ENCODE data around the gene AKIRIN1. TPM values are rescaled to one million over a fixed set of nuclear protein-coding genes. Genes with fewer than 3 reads are reported as not detected.

Gene AKIRIN1
- total RNA-seq, 1 donor from 2014 or later: 29.6 TPM

GRCh38 chr1:38991638-38992411, 749 bp downstream of the AKIRIN1 start:
- Histone ChIP-seq H3K9me3 (no peaks in the 10 kb centered on the region), H3K36me3 (no peaks in the 10 kb centered on the region), H3K4me1 (peaks cover 0 to 3% of the 10 kb centered on the region in 2 donors), H3K4me3 (peak overlapping the region; percentile 82), H3K27ac (peak overlapping the region; percentile 88 to 89), H3K27me3 (no peaks in the 10 kb centered on the region)
- peak in 1 of 2 donors; percentile 71 for DNase-seq (ENCODE audit: low spot score in 2 of 2)
- intact Hi-C loops (cut with DNase I): loop anchor here (1.0 to 5.0 kb wide), 3 partner anchors 35 to 133 kb away; partner anchors contain the start of genes MYCBP, NDUFS5 and RRAGC
- no peak for TF ChIP-seq CTCF (IDR thresholded peaks at IDR 0.05)

GRCh38 chr1:38992412-38993111, 1.5 kb downstream of the AKIRIN1 start:
- H3K9me3 ChIP-seq: no peaks in the 10 kb centered on the region
- TF ChIP-seq CTCF (IDR thresholded peaks at IDR 0.05): no peak
- peak overlapping the region; percentile 82 for H3K4me3 ChIP-seq
- intact Hi-C loops (cut with DNase I): loop anchor here (5.0 kb wide), 1 partner anchor 120 kb away; the partner anchor contains the start of gene MYCBP
- no peak for DNase-seq (ENCODE audit: low spot score in 2 of 2)
- H3K4me1 ChIP-seq: peaks cover 0 to 7% of the 10 kb centered on the region in 2 donors
- H3K27ac ChIP-seq: peak overlapping the region; percentile 88 to 89
- H3K27me3 ChIP-seq: no peaks in the 10 kb centered on the region
- H3K36me3 ChIP-seq: no peaks in the 10 kb centered on the region

- no peak for DNase-seq (ENCODE audit: low spot score in 2 of 2)
- Histone ChIP-seq H3K27ac (no peak overlapping the region), H3K4me3 (no peak overlapping the region), H3K36me3 (peaks cover 0 to 6% of the 10 kb centered on the region in 2 donors), H3K4me1 (peaks cover 0 to 7% of the 10 kb centered on the region in 2 donors), H3K9me3 (no peaks in the 10 kb centered on the region), H3K27me3 (no peaks in the 10 kb centered on the region)
- TF ChIP-seq CTCF (IDR thresholded peaks at IDR 0.05): no peak
- intact Hi-C loops (cut with DNase I): loop anchor here (5.0 kb wide), 1 partner anchor 122 kb away; the partner anchor contains the start of gene MYCBP
Observed at GRCh38 chr1:38994196-38994595, 3.1 kb downstream of the AKIRIN1 start.

GRCh38 chr1:38997034-38997900, 6.2 kb downstream of the AKIRIN1 start:
- Histone ChIP-seq H3K4me3 (no peak overlapping the region), H3K4me1 (peaks cover 0 to 3% of the 10 kb centered on the region in 2 donors), H3K36me3 (peaks cover 26 to 35% of the 10 kb centered on the region in 2 donors), H3K27ac (no peak overlapping the region), H3K27me3 (no peaks in the 10 kb centered on the region), H3K9me3 (no peaks in the 10 kb centered on the region)
- TF ChIP-seq CTCF (IDR thresholded peaks at IDR 0.05): no peak
- intact Hi-C loops (cut with DNase I): no loop called here
- DNase-seq (ENCODE audit: low spot score in 2 of 2): no peak

- TF ChIP-seq CTCF (IDR thresholded peaks at IDR 0.05): no peak
- intact Hi-C loops (cut with DNase I): no loop called here
- Histone ChIP-seq H3K27ac (no peak overlapping the region), H3K36me3 (peaks cover 31 to 41% of the 10 kb centered on the region in 2 donors), H3K4me3 (no peak overlapping the region), H3K27me3 (no peaks in the 10 kb centered on the region), H3K9me3 (no peaks in the 10 kb centered on the region), H3K4me1 (peaks cover 0 to 3% of the 10 kb centered on the region in 2 donors)
- no peak for DNase-seq (ENCODE audit: low spot score in 2 of 2)
Observed at GRCh38 chr1:38997901-38998190, 6.8 kb downstream of the AKIRIN1 start.
